Testis (tissue), 2 donors: ENCODE results near the gene DPYD.

Experiments
- POLR2A ChIP-seq: fragments of 450-650 bp; IDR thresholded peaks from one replicate; pipeline ENCODE4 v1.6.1; 2017; ENCODE audit warnings: antibody characterized with exemption, mild to moderate bottlenecking, moderate library complexity
- TF ChIP-seq, protein P1 (sequence below), 3 experiments: fragments of 450-650 bp in 2 of 3; fragments of 200-600 bp in 1 of 3; sonication (generic) in 1 of 3; IDR thresholded peaks; one replicate each; pipeline ENCODE4 v1.5.1; 2016 to 2019; ENCODE audit warnings: antibody characterized with exemption in 3 of 3, mild to moderate bottlenecking in 2 of 3, moderate library complexity in 1 of 3

DNA sequence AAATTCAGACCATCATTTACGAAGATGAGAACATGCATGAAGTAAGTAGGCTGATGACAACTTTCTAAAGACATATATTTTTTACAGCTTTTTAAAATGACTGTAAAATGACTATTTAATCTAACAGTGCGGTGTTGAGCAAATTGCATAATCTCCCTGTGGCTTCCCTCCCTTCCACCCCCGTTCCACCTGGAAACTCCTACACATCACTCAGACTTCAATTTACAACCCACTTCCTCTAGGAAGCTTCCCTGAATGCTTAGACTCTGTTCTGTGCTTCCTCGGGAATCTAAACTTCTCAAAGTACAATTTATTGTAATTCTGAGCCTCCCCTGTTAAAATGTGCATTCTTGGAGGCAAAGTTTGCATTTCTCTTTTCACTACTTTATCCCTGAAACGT, 354.9 kb downstream of the DPYD start:
- TF ChIP-seq, protein P1, sequence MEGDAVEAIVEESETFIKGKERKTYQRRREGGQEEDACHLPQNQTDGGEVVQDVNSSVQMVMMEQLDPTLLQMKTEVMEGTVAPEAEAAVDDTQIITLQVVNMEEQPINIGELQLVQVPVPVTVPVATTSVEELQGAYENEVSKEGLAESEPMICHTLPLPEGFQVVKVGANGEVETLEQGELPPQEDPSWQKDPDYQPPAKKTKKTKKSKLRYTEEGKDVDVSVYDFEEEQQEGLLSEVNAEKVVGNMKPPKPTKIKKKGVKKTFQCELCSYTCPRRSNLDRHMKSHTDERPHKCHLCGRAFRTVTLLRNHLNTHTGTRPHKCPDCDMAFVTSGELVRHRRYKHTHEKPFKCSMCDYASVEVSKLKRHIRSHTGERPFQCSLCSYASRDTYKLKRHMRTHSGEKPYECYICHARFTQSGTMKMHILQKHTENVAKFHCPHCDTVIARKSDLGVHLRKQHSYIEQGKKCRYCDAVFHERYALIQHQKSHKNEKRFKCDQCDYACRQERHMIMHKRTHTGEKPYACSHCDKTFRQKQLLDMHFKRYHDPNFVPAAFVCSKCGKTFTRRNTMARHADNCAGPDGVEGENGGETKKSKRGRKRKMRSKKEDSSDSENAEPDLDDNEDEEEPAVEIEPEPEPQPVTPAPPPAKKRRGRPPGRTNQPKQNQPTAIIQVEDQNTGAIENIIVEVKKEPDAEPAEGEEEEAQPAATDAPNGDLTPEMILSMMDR (IDR thresholded peaks at IDR 0.05) = no peak
- TF ChIP-seq POLR2A = no peak
